Measurements from ENCODE around the gene CCN5. TPM values are rescaled to one million over a fixed set of nuclear protein-coding genes. Genes with fewer than 3 reads are reported as not detected.
"Not testable (repeated sequence)": the region's sequence is repeated elsewhere in the genome, so short reads cannot be mapped to it uniquely, and the experiment has no call there.

CCN5 gene
- polyA plus RNA-seq, 3 donors = 0.11 to 0.15 TPM; not detected in 1

GRCh38 chr20:44694159-44694558, 21.0 kb upstream of the CCN5 start:
- DNase-seq (ENCODE audit: low read depth in 3 of 3, low spot score in 2 of 3) = no peak

GRCh38 chr20:44695295-44695673, 19.9 kb upstream of the CCN5 start:
- no peak for DNase-seq (ENCODE audit: low read depth in 3 of 3, low spot score in 2 of 3)

GRCh38 chr20:44695674-44696300, 19.4 kb upstream of the CCN5 start:
- DNase-seq (ENCODE audit: low read depth in 3 of 3, low spot score in 2 of 3) = no peak

GRCh38 chr20:44696315-44696714, 18.9 kb upstream of the CCN5 start:
- no peak for DNase-seq (ENCODE audit: low read depth in 3 of 3, low spot score in 2 of 3)

- DNase-seq (ENCODE audit: low read depth in 3 of 3, low spot score in 2 of 3) = not testable (repeated sequence)
Observed at GRCh38 chr20:44697041-44697440, 18.1 kb upstream of the CCN5 start.

- no peak for DNase-seq (ENCODE audit: low read depth in 3 of 3, low spot score in 2 of 3)
Observed at GRCh38 chr20:44698351-44698750, 16.8 kb upstream of the CCN5 start.

- DNase-seq (ENCODE audit: low read depth in 3 of 3, low spot score in 2 of 3) = no peak
Observed at GRCh38 chr20:44700306-44700705, 14.9 kb upstream of the CCN5 start.

- no peak for DNase-seq (ENCODE audit: low read depth in 3 of 3, low spot score in 2 of 3)
Observed at GRCh38 chr20:44701118-44701857, 13.9 kb upstream of the CCN5 start.

- no peak for DNase-seq (ENCODE audit: low read depth in 3 of 3, low spot score in 2 of 3)
Observed at GRCh38 chr20:44701858-44702256, 13.3 kb upstream of the CCN5 start.

- DNase-seq (ENCODE audit: low read depth in 3 of 3, low spot score in 2 of 3) = no peak
Observed at GRCh38 chr20:44702776-44703175, 12.4 kb upstream of the CCN5 start.

- no peak for DNase-seq (ENCODE audit: low read depth in 3 of 3, low spot score in 2 of 3)
Observed at GRCh38 chr20:44703183-44703925, 11.8 kb upstream of the CCN5 start.

GRCh38 chr20:44703956-44704488, 11.1 kb upstream of the CCN5 start:
- DNase-seq (ENCODE audit: low read depth in 3 of 3, low spot score in 2 of 3) = no peak

GRCh38 chr20:44704551-44704971, 10.6 kb upstream of the CCN5 start:
- DNase-seq (ENCODE audit: low read depth in 3 of 3, low spot score in 2 of 3) = no peak

- DNase-seq (ENCODE audit: low read depth in 3 of 3, low spot score in 2 of 3) = no peak
Observed at GRCh38 chr20:44705364-44706094, 9.6 kb upstream of the CCN5 start.

GRCh38 chr20:44706301-44707017, 8.7 kb upstream of the CCN5 start:
- DNase-seq (ENCODE audit: low read depth in 3 of 3, low spot score in 2 of 3) = no peak

- DNase-seq (ENCODE audit: low read depth in 3 of 3, low spot score in 2 of 3) = no peak
Observed at GRCh38 chr20:44707018-44707579, 8.1 kb upstream of the CCN5 start.

GRCh38 chr20:44709380-44709779, 5.8 kb upstream of the CCN5 start:
- DNase-seq (ENCODE audit: low read depth in 3 of 3, low spot score in 2 of 3) = no peak

GRCh38 chr20:44709797-44710196, 5.4 kb upstream of the CCN5 start:
- DNase-seq (ENCODE audit: low read depth in 3 of 3, low spot score in 2 of 3) = no peak

- DNase-seq (ENCODE audit: low read depth in 3 of 3, low spot score in 2 of 3) = no peak
Observed at GRCh38 chr20:44711237-44711636, 3.9 kb upstream of the CCN5 start.

All from right renal cortex interstitium (tissue), 3 donors.